HT1080 (cell line): ENCODE data around the gene C17orf67. TPM values are rescaled to one million over a fixed set of nuclear protein-coding genes. Genes with fewer than 3 reads are reported as not detected.

Source experiments
- DNase-seq: peaks from one replicate; pipeline ENCODE4 v3.0.0-alpha.2; 2015; ENCODE audit warnings: low read depth
- polyA plus RNA-seq, 2 experiments: library from polyadenylated mRNA; depleted of rRNA; stranded (reverse); fragments of >200 nt; gene quantifications; 2 replicates each; pipeline ENCODE4 v1.2.3, GENCODE V29; 2015
- total RNA-seq: library from RNA; depleted of rRNA; stranded (reverse); fragments of >200 nt; shearing (Covaris generic); gene quantifications from 2 replicates; pipeline ENCODE4 v1.2.3, GENCODE V29; 2014; rRNA removed

C17orf67 gene
- total RNA-seq: 1.3 and 1.6 TPM in 2 replicates
- 0.46 and 1.4 TPM in 2 replicates for polyA plus RNA-seq (2015; cell fraction: cytosol; rRNA removed)
- 0.79 and 2.3 TPM in 2 replicates for polyA plus RNA-seq (2015; cell fraction: nucleus; rRNA removed)

DNA sequence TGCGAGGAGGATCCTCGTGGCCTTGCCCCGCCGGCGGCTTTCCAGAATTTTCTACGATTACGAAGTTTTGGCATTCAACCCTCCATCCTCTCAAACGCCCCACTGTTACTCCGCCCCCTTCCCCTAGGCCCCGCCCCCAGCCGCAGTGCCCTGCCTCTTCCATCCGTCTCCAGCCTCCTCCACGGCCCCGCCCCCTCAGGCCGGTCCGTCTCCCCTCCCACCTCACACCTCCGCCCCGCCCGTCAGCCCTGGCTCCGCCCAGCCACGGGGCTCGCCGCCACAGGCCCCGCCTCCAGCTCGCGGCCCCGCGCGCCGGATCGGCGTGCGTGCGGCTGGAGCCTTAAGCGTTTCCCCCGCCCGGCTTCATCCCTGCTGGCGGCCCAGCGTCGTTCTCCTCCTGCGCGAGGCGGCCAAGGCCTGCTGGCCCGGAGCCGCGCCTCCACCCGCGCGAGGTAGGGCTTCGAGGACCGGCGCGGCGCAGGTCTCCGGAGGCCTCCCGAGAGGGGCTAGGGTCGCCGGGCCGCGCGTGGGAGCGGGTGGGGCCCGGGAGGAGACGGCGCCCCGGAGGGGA lies at the start of gene C17orf67, which contains the start of gene DGKE:
Gene C17orf67 (minus strand): TSS at position 112 of the 571 bp plus-strand sequence. CDS start 18,110 bp downstream, outside the sequence.
Gene DGKE (plus strand): TSS at position 343 of the 571 bp plus-strand sequence. CDS start 645 bp downstream, outside the sequence.
- peak; percentile 87 for DNase-seq

DNA sequence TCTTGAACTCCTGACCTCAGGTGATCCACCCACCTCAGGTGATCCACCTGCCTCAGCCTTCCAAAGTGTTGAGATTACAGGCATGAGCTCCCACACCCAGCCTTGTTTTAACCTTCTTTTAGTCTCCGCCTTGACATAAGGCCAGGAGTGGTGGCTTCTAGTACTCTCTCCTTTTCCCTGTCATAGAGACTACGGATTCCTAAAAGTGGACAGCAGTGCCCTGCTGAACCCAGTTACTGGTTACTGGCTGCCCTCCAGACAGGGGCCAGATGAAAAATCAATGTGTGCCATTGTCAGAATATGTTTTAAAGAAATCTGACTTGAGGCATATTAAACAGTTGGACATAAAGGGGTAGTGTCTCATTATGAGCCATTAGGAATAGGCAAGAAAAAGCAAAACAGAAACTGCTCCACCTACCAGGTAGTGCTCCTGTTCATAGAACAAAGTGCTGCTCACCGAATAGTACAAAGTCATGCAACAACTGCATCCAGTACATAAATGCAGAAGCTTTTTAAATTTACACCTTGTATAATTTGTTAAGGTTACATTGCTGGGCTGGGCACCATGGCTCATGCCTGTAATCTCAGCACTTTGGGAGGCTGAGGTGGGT lies 48.1 kb upstream of the C17orf67 start:
- DNase-seq: no peak

- no peak for DNase-seq
Measured at GRCh38 chr17:56880571-56880970, 46.9 kb upstream of the C17orf67 start.

GRCh38 chr17:56880133-56880532 lies 46.4 kb upstream of the C17orf67 start:
- DNase-seq: no peak

DNA sequence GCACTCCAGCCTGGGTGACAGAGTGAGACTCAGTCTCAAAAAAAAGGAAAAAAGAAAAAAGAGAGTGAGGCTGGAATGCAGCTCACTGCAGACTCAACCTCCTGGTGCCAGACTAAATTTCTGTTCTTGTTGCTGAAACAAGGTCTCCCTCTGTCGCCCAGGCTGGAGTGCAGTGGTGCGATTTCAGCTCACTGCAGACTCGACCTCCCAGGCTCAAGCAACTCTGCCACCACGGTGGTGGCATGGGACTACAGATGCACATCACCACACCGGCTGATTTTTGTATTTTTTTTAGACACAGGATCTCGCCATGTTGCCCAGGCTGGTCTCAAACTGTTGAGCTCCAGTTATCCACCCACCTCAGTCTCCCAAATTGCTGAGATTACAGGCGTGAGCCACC lies 45.6 kb upstream of the C17orf67 start:
- DNase-seq: no peak

DNA sequence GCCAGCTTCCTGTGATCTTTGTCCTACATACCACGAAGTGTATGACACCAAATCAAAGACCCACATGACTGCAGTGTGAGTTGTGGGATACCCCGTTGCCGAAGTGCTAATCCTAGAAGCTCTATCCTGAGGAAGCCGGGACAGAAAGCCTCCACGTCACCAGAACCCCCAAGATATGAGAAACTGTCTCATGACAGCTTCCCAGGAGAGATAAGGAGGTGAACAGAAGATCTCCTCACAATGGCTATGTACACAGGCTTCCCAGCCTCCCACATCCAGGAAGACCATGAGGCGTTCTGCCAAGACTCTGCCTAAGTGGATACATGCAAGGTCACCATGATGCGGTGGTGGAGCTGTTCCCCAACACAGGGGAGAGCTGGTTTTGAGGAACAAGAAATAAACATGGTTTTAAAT lies 43.1 kb upstream of the C17orf67 start:
- DNase-seq: no peak

- DNase-seq: no peak
Measured at GRCh38 chr17:56870081-56870651, 36.4 kb upstream of the C17orf67 start.

DNA sequence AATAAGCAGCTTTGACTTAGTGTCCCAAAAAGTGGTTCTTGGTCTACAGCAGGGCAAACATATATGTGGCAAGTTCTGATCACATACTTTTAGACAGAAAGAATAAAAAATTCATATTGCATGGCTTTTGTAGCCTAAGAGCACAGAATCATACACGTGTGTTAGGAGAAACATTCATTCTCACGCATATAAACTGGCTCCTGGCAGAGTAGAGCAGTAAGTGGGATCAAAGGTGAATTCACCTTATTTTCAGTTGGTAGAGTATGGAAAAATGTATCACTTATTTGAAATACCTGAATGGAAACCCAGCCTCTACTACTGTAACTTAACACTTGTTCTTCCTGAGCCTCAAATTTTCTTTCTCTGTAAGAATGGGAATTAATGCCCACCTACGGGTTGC lies 35.0 kb upstream of the C17orf67 start:
- DNase-seq: no peak

DNA sequence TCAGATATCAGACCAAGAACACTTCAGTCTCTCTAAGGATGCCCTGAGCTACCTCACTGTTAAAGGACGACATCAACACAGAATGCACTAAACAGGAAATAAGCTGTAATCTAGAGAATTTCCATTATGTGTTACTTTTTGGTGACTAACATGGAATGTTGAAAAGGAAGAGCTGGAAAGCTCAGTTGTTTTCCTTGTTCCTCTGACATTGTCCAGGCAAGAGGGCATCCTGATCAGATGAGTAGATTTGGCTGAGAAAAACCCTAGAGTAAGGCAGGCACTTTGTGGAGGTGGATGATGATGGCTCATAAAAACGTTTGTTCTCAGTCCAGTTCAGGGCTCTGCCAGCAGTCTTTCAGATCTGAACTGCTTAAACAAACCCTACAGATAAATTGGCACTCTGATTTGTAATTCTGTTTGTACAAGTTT lies 34.2 kb upstream of the C17orf67 start:
- peak; percentile 19 for DNase-seq

- DNase-seq: no peak
Measured at GRCh38 chr17:56866496-56866895, 32.8 kb upstream of the C17orf67 start.

DNA sequence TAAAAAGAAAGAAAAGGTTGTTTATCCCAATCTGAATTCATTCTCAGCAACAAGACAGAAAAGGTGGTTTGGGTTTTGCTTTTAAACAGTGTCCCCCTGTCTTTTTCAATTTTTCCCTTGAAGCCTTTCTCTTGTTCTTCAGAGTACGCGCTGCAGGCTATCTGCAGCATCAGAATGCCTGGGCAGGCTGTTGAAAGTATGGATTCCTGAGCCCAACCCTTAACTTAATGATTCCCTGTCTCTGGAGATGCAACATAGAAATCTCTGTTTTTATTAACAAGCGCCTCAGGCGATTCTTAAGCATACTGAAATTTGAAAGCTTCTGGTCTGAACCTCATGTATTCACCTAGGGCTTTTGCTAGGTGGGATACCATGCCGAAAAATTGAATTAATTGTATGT lies 32.4 kb upstream of the C17orf67 start:
- DNase-seq: no peak

GRCh38 chr17:56863974-56864373 lies 30.3 kb upstream of the C17orf67 start:
- DNase-seq: no peak

- DNase-seq: no peak
Measured at GRCh38 chr17:56861899-56862298, 28.2 kb upstream of the C17orf67 start.

GRCh38 chr17:56851008-56851407 lies 17.3 kb upstream of the C17orf67 start:
- no peak for DNase-seq

GRCh38 chr17:56850591-56850990 lies 16.9 kb upstream of the C17orf67 start:
- DNase-seq: no peak

GRCh38 chr17:56849131-56849530 lies 15.4 kb upstream of the C17orf67 start:
- DNase-seq: no peak

- no peak for DNase-seq
Measured at GRCh38 chr17:56847106-56847505, 13.4 kb upstream of the C17orf67 start.

- no peak for DNase-seq
Measured at GRCh38 chr17:56845934-56846333, 12.2 kb upstream of the C17orf67 start.

- no peak for DNase-seq
Measured at GRCh38 chr17:56842577-56842976, 8.9 kb upstream of the C17orf67 start.

- no peak for DNase-seq
Measured at GRCh38 chr17:56838687-56839086, 5.0 kb upstream of the C17orf67 start.

DNA sequence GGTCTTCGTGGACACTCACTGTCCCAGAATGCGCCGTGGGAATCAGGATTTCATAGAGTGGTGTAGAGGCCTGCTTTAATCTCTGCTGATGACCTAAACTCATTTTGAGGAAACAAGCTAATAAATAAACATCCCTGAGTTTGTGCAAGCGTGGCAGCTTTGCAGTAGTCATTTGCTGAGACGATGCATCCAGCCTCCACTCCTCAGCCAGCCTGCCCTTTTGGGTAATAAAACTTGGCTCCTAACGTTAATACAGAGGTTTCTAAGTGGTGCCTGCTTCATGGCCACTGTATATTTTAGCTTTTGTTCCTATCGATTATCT lies 1.5 kb upstream of the C17orf67 start:
- DNase-seq: no peak

DNA sequence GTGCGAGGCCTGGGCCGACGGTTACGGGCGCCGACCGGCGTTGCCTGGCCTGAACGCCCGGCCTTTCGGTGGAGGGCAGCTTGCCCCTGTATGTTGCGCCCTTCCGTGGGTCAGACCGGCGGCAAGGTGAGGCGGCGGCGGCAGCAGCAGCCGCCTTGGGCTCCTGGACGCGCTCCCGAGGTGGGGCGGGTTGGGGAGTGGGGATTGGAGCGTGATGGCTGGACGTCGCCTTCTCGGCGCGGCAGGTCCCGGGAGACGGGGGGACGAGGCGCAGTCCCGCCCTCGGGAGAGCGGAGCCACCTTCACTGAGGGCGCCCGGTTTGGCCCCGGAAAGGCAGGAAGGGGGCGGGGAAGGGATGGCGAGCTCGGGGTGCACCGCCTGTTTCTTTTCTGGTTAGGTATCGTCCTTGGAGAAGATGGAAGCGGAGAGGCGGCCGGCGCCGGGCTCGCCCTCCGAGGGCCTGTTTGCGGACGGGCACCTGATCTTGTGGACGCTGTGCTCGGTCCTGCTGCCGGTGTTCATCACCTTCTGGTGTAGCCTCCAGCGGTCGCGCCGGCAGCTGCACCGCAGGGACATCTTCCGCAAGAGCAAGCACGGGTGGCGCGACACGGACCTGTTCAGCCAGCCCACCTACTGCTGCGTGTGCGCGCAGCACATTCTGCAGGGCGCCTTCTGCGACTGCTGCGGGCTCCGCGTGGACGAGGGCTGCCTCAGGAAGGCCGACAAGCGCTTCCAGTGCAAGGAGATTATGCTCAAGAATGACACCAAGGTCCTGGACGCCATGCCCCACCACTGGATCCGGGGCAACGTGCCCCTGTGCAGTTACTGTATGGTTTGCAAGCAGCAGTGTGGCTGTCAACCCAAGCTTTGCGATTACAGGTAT lies 902 bp upstream of the C17orf67 start:
- DNase-seq: peak; percentile 19
